SK-N-MC (cell line): Measurements from ENCODE around the gene FAM13A.

Source experiments
- EZH2 ChIP-seq: fragments of 200-600 bp; sonication (generic); IDR thresholded peaks from one replicate; pipeline ENCODE4 v1.6.1; 2017; ENCODE audit warnings: antibody characterized with exemption
- FOXP2 ChIP-seq: optimal IDR thresholded peaks from 2 replicates; pipeline ENCODE3; 2011; ENCODE audit warnings: mild to moderate bottlenecking, moderate library complexity; ENCODE audit not compliant: insufficient read depth; ENCODE audit errors: extremely low read length, control extremely low read depth
- POLR2AphosphoS5 ChIP-seq: IDR thresholded peaks from 2 replicates; pipeline ENCODE4 v1.6.1; 2012; ENCODE audit warnings: mild to moderate bottlenecking, low read depth, low read length, borderline replicate concordance

DNA sequence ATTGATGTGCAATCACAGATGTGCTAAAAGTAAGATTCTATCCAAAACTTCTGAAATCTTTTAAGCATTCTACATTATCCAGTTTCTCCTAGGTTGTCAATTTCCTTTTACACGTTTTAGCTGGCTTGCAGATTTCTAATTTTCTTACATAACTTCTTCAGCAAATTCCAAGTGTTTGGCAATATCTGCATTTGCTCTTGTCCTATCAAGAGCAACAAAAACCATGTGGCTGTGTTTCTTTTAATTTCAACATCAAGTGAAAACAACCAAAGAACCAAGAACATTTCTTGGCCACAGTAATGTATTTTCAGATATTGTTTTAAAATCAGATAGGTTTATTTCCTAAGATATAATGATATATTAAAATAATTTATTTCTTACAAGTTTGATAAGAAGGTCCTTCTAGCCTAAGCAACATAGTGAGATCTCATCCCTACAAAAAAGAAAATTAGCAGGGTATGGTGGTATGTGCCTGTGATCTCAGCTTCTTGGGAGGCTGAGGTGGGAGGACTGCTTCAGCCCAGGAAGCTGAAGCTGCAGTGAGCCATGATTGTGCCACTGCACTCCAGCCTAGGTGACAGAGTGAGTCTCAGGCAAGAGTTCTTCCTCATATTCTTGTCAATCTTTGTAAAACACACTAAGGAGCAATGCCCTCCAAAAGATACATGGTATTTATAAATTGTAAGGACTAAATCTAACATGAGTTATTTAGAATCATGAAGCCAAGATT, 228.0 kb downstream of the FAM13A start:
- TF ChIP-seq EZH2 (no peak), POLR2AphosphoS5 (no peak), FOXP2 (no peak)
